ENCODE measurements around the gene RFNG. TPM values are rescaled to one million over a fixed set of nuclear protein-coding genes. Genes with fewer than 3 reads are reported as not detected.

RFNG gene
- polyA plus RNA-seq, 5 donors, result 31.2 to 57.4 (median 50.3) TPM

GRCh38 chr17:82080048-82080788, 28.6 kb upstream of the RFNG start:
- no peak for DNase-seq

GRCh38 chr17:82079001-82079677, 27.5 kb upstream of the RFNG start:
- DNase-seq, result no peak

GRCh38 chr17:82078433-82078832, 26.8 kb upstream of the RFNG start:
- no peak for DNase-seq

GRCh38 chr17:82077617-82078358, 26.2 kb upstream of the RFNG start:
- no peak for DNase-seq

- DNase-seq, result no peak
Observed at GRCh38 chr17:82076785-82077591, 25.4 kb upstream of the RFNG start.

GRCh38 chr17:82076018-82076784, 24.6 kb upstream of the RFNG start:
- no peak for DNase-seq

GRCh38 chr17:82073446-82073845, 21.8 kb upstream of the RFNG start:
- no peak for DNase-seq

GRCh38 chr17:82072827-82073226, 21.2 kb upstream of the RFNG start:
- DNase-seq, result no peak

GRCh38 chr17:82070611-82071010, 19.0 kb upstream of the RFNG start:
- DNase-seq, result no peak

- DNase-seq, result peak; percentile 43 to 61
Observed at GRCh38 chr17:82065638-82066303, 14.2 kb upstream of the RFNG start, which contains the start of gene DUS1L. DUS1L (minus strand) TSS chr17:82065804; CDS start chr17:82065059, 745 bp downstream.

- no peak for DNase-seq
Observed at GRCh38 chr17:82065193-82065637, 13.6 kb upstream of the RFNG start.

GRCh38 chr17:82064433-82065192, 13.0 kb upstream of the RFNG start:
- no peak for DNase-seq

- DNase-seq, result no peak
Observed at GRCh38 chr17:82063424-82064415, 12.1 kb upstream of the RFNG start.

GRCh38 chr17:82062984-82063368, 11.4 kb upstream of the RFNG start:
- DNase-seq, result no peak

GRCh38 chr17:82062076-82062983, 10.7 kb upstream of the RFNG start:
- DNase-seq, result no peak

- no peak for DNase-seq
Observed at GRCh38 chr17:82061047-82061925, 9.7 kb upstream of the RFNG start.
